ENCODE results near the gene TNRC6C.

TNRC6C gene

GRCh38 chr17:77996256-77996655, 37.8 kb downstream of the TNRC6C start:
- TF ChIP-seq CTCF (IDR thresholded peaks at IDR 0.05; ENCODE audit: low read depth, low read length) = no peak
- no peak overlapping the region for H3K4me3 ChIP-seq (ENCODE audit: low read depth, low read length)

GRCh38 chr17:77999413-78000173, 41.1 kb downstream of the TNRC6C start:
- TF ChIP-seq CTCF (IDR thresholded peaks at IDR 0.05; ENCODE audit: low read depth, low read length) = no peak
- H3K4me3 ChIP-seq (ENCODE audit: low read depth, low read length) = no peak overlapping the region

- no peak for TF ChIP-seq CTCF (IDR thresholded peaks at IDR 0.05; ENCODE audit: low read depth, low read length)
Observed at GRCh38 chr17:78000341-78000740, 41.8 kb downstream of the TNRC6C start.

GRCh38 chr17:78001182-78001581, 42.7 kb downstream of the TNRC6C start:
- no peak overlapping the region for H3K4me3 ChIP-seq (ENCODE audit: low read depth, low read length)
- no peak for TF ChIP-seq CTCF (IDR thresholded peaks at IDR 0.05; ENCODE audit: low read depth, low read length)

More at GRCh38 chr17:78000341-78000740, 41.8 kb downstream of the TNRC6C start:
- H3K4me3 ChIP-seq (ENCODE audit: low read depth, low read length) = no peak overlapping the region

GRCh38 chr17:78001612-78002011, 43.1 kb downstream of the TNRC6C start:
- TF ChIP-seq CTCF (IDR thresholded peaks at IDR 0.05; ENCODE audit: low read depth, low read length) = no peak
- H3K4me3 ChIP-seq (ENCODE audit: low read depth, low read length) = no peak overlapping the region

- H3K4me3 ChIP-seq (ENCODE audit: low read depth, low read length) = no peak overlapping the region
- no peak for TF ChIP-seq CTCF (IDR thresholded peaks at IDR 0.05; ENCODE audit: low read depth, low read length)
Observed at GRCh38 chr17:78002166-78002565, 43.7 kb downstream of the TNRC6C start.

- H3K4me3 ChIP-seq (ENCODE audit: low read depth, low read length) = no peak overlapping the region
- TF ChIP-seq CTCF (IDR thresholded peaks at IDR 0.05; ENCODE audit: low read depth, low read length) = no peak
Observed at GRCh38 chr17:78005452-78006171, 47.1 kb downstream of the TNRC6C start.
